Measurements from ENCODE around the gene AEN. TPM values are rescaled to one million over a fixed set of nuclear protein-coding genes. Genes with fewer than 3 reads are reported as not detected.

Gene AEN
- total RNA-seq, 1 experiment from 2014 or later: 36.2 TPM

DNA sequence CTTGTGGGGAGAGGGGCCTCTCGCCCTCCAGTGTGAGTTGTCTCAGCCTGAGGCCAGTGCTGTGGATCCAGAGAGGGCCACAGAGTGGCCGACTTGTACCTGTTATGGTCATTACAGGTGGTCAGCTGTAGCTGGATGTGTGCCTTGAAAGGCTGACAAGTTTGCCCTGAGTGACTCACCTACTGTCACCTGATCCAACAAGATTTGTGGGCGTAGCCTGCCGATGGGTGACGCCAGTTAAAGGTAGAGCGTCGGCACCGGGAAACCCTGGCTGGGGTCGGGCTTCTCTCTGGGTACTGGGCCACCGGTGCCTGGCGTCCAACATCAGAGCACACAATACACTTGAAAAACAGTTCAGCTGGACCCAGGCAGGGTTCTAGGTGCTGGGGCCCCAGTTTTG lies 14.9 kb downstream of the AEN start (continued):
- TF ChIP-seq, protein P1, sequence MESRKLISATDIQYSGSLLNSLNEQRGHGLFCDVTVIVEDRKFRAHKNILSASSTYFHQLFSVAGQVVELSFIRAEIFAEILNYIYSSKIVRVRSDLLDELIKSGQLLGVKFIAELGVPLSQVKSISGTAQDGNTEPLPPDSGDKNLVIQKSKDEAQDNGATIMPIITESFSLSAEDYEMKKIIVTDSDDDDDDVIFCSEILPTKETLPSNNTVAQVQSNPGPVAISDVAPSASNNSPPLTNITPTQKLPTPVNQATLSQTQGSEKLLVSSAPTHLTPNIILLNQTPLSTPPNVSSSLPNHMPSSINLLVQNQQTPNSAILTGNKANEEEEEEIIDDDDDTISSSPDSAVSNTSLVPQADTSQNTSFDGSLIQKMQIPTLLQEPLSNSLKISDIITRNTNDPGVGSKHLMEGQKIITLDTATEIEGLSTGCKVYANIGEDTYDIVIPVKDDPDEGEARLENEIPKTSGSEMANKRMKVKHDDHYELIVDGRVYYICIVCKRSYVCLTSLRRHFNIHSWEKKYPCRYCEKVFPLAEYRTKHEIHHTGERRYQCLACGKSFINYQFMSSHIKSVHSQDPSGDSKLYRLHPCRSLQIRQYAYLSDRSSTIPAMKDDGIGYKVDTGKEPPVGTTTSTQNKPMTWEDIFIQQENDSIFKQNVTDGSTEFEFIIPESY (IDR thresholded peaks at IDR 0.05; ENCODE audit: extremely low read depth, insufficient replicate concordance, low read length): no peak
- TF ChIP-seq EGR1 (IDR thresholded peaks at IDR 0.05; ENCODE audit: low read depth) (no peak), CBX3 (IDR thresholded peaks at IDR 0.05; ENCODE audit: low read depth) (no peak), TCF7L2 (IDR thresholded peaks at IDR 0.05; ENCODE audit: borderline replicate concordance, extremely low read depth, insufficient read depth, insufficient read length) (peak; percentile 21), CEBPB (IDR thresholded peaks at IDR 0.05; ENCODE audit: low read depth) (no peak), ZNF274 (IDR thresholded peaks at IDR 0.05; ENCODE audit: low read depth, low read length) (no peak), SRF (IDR thresholded peaks at IDR 0.05; ENCODE audit: low read depth) (peak; percentile 57; the same call in 1 of the 2 replicates)
- TF ChIP-seq, protein P2, sequence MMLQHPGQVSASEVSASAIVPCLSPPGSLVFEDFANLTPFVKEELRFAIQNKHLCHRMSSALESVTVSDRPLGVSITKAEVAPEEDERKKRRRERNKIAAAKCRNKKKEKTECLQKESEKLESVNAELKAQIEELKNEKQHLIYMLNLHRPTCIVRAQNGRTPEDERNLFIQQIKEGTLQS (IDR thresholded peaks at IDR 0.05): no peak

DNA sequence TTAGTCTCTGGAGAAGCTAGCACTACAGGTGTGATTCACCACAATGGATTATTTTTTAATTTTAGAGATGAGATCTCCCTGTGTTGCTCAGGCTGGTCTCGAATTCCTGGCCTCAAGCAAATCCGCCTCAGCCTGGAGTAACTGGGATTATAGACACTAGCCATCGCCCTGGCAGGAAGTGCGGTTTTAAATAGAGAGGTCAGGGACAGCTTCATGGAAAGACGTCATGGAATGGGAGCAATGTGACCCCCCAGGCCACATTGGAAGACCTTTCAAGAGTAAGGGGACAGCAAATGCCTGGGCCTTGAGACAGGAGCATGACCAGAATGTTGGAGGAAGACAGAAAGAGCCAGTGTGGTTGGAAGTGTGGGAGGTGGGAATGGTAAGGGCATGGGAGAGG lies 15.5 kb downstream of the AEN start:
- DNase-seq (ENCODE audit: low read depth, low spot score) (no peak), ATAC-seq (no peak)
- Histone ChIP-seq H3K4me2 (ENCODE audit: low read length) (peak overlapping the region; percentile 64), H3K9me2 (ENCODE audit: insufficient read depth) (no peaks in the 10 kb centered on the region), H3K36me3 (ENCODE audit: control insufficient read depth in 1 of 2, insufficient read depth in 2 of 2, low read length in 2 of 2) (peaks cover 0 to 10% of the 10 kb centered on the region in 2 experiments; a peak in 1 of 4 replicates), H3K27ac (ENCODE audit: low read depth, low read length) (no peak overlapping the region; the same call in 1 of the 2 replicates), H4K20me1 (ENCODE audit: insufficient read depth) (no peaks in the 10 kb centered on the region), H3K79me2 (ENCODE audit: insufficient read depth, low read length) (peaks cover 6% of the 10 kb centered on the region; the same call in 1 of the 2 replicates), H2AFZ (ENCODE audit: low read depth, low read length, poor library complexity, severe bottlenecking) (no peak overlapping the region), H3K4me1 (ENCODE audit: control insufficient read depth in 1 of 2, insufficient read depth in 2 of 2, low read length in 2 of 2) (peaks cover 38 to 44% of the 10 kb centered on the region in 2 experiments), H3K9ac (ENCODE audit: low read length) (peak overlapping the region; percentile 29; the same call in 1 of the 2 replicates), H3K27me3 (ENCODE audit: insufficient read depth, low read length) (no peaks in the 10 kb centered on the region), H3K9me3 (ENCODE audit: control insufficient read depth in 1 of 2, insufficient read depth in 1 of 2, low read depth in 1 of 2, low read length in 2 of 2) (no peaks in the 10 kb centered on the region), H3K4me3 (replicated peaks in 1 of 2; ENCODE audit: low read depth in 1 of 2, low read length in 2 of 2) (no peak overlapping the region)
- no TSS peak for BruUV-seq (replicated peaks)
- ChIA-PET POLR2A (interaction anchor here (2.1 kb wide), 1 partner anchor 15 kb away, joined by 6 read pairs; the partner anchor contains the start of gene AEN), CTCF (interaction anchor here (1.4 kb wide), 1 partner anchor 571 kb away, joined by 3 read pairs; no protein-coding TSS in a partner anchor), RAD21 (ENCODE audit: low non-redundant PET in 1 of 2, low total read pairs in 2 of 2, uncharacterized antibody in 2 of 2, unreplicated experiment in 2 of 2) (no interaction called here)
- intact Hi-C loops (cut with micrococcal nuclease): no loop called here
- TF ChIP-seq POLR2A (IDR thresholded peaks at IDR 0.05; ENCODE audit: borderline replicate concordance, extremely low read depth, insufficient read depth, insufficient read length): no peak
- no peak for TF ChIP-seq RAD21 (IDR thresholded peaks at IDR 0.05; ENCODE audit: low read depth)
- TF ChIP-seq YY1 (IDR thresholded peaks at IDR 0.05; ENCODE audit: extremely low read depth, insufficient replicate concordance, low read depth, low read length): no peak
- TF ChIP-seq EZH2phosphoT487 (IDR thresholded peaks at IDR 0.05; ENCODE audit: borderline replicate concordance): no peak
- TF ChIP-seq MAX (IDR thresholded peaks at IDR 0.05): no peak
- no peak for TF ChIP-seq CEBPB (IDR thresholded peaks at IDR 0.05; ENCODE audit: low read depth)
- TF ChIP-seq ELF1 (IDR thresholded peaks at IDR 0.05; ENCODE audit: borderline replicate concordance, low read depth): no peak
- no peak for TF ChIP-seq SIN3A (IDR thresholded peaks at IDR 0.05; ENCODE audit: low read depth)
- no peak for TF ChIP-seq POLR2AphosphoS5 (IDR thresholded peaks at IDR 0.05; ENCODE audit: low read depth, low read length)
- no peak for TF ChIP-seq JUND (IDR thresholded peaks at IDR 0.05)
- TF ChIP-seq, protein P3, sequence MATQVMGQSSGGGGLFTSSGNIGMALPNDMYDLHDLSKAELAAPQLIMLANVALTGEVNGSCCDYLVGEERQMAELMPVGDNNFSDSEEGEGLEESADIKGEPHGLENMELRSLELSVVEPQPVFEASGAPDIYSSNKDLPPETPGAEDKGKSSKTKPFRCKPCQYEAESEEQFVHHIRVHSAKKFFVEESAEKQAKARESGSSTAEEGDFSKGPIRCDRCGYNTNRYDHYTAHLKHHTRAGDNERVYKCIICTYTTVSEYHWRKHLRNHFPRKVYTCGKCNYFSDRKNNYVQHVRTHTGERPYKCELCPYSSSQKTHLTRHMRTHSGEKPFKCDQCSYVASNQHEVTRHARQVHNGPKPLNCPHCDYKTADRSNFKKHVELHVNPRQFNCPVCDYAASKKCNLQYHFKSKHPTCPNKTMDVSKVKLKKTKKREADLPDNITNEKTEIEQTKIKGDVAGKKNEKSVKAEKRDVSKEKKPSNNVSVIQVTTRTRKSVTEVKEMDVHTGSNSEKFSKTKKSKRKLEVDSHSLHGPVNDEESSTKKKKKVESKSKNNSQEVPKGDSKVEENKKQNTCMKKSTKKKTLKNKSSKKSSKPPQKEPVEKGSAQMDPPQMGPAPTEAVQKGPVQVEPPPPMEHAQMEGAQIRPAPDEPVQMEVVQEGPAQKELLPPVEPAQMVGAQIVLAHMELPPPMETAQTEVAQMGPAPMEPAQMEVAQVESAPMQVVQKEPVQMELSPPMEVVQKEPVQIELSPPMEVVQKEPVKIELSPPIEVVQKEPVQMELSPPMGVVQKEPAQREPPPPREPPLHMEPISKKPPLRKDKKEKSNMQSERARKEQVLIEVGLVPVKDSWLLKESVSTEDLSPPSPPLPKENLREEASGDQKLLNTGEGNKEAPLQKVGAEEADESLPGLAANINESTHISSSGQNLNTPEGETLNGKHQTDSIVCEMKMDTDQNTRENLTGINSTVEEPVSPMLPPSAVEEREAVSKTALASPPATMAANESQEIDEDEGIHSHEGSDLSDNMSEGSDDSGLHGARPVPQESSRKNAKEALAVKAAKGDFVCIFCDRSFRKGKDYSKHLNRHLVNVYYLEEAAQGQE (IDR thresholded peaks at IDR 0.05; ENCODE audit: low read depth): no peak
- no peak for TF ChIP-seq ZFX (IDR thresholded peaks at IDR 0.05)
- no peak for TF ChIP-seq SP1 (IDR thresholded peaks at IDR 0.05; ENCODE audit: low read depth)
- no peak for TF ChIP-seq EGR1 (IDR thresholded peaks at IDR 0.05; ENCODE audit: low read depth)
